ENCODE data around the gene C1QA. TPM values are rescaled to one million over a fixed set of nuclear protein-coding genes. Genes with fewer than 3 reads are reported as not detected.

The C1QA gene
- total RNA-seq, 1 donor, result not detected

GRCh38 chr1:22600817-22601605 is 35.4 kb upstream of the C1QA start:
- DNase-seq (ENCODE audit: low read depth), result no peak
- no peak for TF ChIP-seq CTCF (IDR thresholded peaks at IDR 0.05; ENCODE audit: insufficient read depth, low read depth, low read length)
- no peak overlapping the region for H3K4me3 ChIP-seq (ENCODE audit: low read depth, low read length)

GRCh38 chr1:22601610-22602009 is 34.8 kb upstream of the C1QA start:
- DNase-seq (ENCODE audit: low read depth), result no peak
- H3K4me3 ChIP-seq (ENCODE audit: low read depth, low read length), result no peak overlapping the region
- TF ChIP-seq CTCF (IDR thresholded peaks at IDR 0.05; ENCODE audit: insufficient read depth, low read depth, low read length), result no peak

GRCh38 chr1:22602060-22602740 is 34.2 kb upstream of the C1QA start:
- no peak for DNase-seq (ENCODE audit: low read depth)
- no peak overlapping the region for H3K4me3 ChIP-seq (ENCODE audit: low read depth, low read length)
- no peak for TF ChIP-seq CTCF (IDR thresholded peaks at IDR 0.05; ENCODE audit: insufficient read depth, low read depth, low read length)

GRCh38 chr1:22606161-22606560 is 30.3 kb upstream of the C1QA start:
- no peak for DNase-seq (ENCODE audit: low read depth)
- no peak overlapping the region for H3K4me3 ChIP-seq (ENCODE audit: low read depth, low read length)
- no peak for TF ChIP-seq CTCF (IDR thresholded peaks at IDR 0.05; ENCODE audit: insufficient read depth, low read depth, low read length)

DNA sequence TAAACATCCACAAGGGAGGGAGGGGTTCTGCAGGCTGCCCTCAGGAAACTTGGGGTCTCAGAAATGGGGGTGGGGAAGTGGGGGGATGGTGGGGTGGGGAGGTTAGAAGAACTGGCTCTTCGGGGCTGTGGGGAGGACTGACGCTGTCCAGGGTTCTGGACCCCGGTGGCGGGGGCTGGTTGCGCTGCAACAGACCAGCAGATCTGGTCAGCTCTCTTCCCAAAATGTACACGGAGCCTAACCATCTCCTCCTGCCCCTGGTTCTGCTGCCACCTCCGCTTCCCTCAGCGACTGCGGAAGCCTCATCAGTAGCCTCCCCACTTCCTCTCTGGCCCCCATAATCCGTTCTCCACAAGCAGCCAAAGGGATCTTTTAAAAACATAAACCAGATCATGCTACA is 29.3 kb upstream of the C1QA start:
- no peak for TF ChIP-seq CTCF (IDR thresholded peaks at IDR 0.05; ENCODE audit: insufficient read depth, low read depth, low read length)
- H3K4me3 ChIP-seq (ENCODE audit: low read depth, low read length), result no peak overlapping the region
- DNase-seq (ENCODE audit: low read depth), result no peak

DNA sequence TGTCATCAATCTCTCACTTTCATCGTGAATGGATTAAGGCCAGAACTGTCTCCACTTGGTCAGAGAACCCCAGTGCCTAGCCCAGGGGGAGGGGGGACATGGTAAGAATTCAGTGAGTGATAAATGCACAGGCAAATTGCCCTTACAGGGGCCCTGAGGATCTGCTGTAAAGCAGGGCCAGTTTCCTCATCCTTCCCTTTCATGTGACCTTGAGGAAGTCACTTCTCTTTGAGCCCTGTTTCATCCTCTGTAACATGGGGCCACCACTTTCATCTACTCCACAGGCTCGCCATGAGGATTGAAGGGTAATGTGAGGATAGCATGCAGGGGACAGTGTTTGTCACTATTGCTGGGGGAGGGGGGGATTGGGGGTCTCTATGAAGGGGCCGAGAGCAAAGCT is 28.1 kb upstream of the C1QA start:
- no peak for TF ChIP-seq CTCF (IDR thresholded peaks at IDR 0.05; ENCODE audit: insufficient read depth, low read depth, low read length)
- no peak overlapping the region for H3K4me3 ChIP-seq (ENCODE audit: low read depth, low read length)
- DNase-seq (ENCODE audit: low read depth), result no peak
